AG09309 (cell line): Measurements from ENCODE around the gene KSR1.

Experiments used
- DNase-seq: peaks from one replicate; pipeline ENCODE4 v3.0.0-alpha.2; 2010; ENCODE audit warnings: low read depth
- H3K4me3 ChIP-seq: 2 replicates; pipeline ENCODE4 v1.5.1; 2011; ENCODE audit warnings: mild to moderate bottlenecking, low read depth, low read length, moderate library complexity; ENCODE audit not compliant: control insufficient read depth
- TF ChIP-seq, protein P1 (sequence below): IDR thresholded peaks from 2 replicates; pipeline ENCODE4 v1.5.1; 2011; ENCODE audit warnings: mild to moderate bottlenecking, low read depth, low read length, inconsistent platforms; ENCODE audit not compliant: insufficient read depth, control insufficient read depth; ENCODE audit errors: missing control alignments

The KSR1 gene

DNA sequence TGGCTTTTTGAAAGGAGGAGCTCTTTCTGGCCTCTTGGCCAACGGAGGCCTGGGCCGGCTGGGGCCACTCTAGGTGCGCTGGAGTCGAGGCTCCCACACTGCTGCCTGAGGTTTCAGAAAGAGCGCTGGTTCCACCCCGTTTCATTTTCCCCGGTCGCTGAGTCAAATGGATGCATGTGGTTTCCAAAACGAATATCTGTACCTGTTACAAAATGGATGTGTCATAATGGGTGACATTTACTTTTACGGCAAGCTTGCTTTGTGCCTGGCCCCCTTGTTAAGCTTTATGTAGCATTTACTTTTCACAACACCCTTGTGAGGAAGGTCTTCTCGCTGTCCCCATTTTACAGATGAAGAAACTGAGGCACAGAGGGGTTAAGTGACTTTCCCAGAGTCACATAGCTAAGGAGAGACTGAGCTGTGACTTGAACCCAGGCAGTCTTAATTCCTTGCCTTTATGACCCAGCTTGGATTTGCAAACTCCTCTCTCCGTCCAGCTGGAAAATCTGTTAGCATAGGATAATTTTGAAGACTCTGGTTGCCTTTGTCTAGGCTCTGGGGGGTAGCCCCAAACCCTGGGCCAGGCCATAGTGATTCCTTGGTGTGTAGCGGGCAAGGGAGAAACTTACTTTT is 10.6 kb downstream of the KSR1 start:
- TF ChIP-seq, protein P1, sequence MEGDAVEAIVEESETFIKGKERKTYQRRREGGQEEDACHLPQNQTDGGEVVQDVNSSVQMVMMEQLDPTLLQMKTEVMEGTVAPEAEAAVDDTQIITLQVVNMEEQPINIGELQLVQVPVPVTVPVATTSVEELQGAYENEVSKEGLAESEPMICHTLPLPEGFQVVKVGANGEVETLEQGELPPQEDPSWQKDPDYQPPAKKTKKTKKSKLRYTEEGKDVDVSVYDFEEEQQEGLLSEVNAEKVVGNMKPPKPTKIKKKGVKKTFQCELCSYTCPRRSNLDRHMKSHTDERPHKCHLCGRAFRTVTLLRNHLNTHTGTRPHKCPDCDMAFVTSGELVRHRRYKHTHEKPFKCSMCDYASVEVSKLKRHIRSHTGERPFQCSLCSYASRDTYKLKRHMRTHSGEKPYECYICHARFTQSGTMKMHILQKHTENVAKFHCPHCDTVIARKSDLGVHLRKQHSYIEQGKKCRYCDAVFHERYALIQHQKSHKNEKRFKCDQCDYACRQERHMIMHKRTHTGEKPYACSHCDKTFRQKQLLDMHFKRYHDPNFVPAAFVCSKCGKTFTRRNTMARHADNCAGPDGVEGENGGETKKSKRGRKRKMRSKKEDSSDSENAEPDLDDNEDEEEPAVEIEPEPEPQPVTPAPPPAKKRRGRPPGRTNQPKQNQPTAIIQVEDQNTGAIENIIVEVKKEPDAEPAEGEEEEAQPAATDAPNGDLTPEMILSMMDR: no peak
- no peak overlapping the region for H3K4me3 ChIP-seq
- no peak for DNase-seq

DNA sequence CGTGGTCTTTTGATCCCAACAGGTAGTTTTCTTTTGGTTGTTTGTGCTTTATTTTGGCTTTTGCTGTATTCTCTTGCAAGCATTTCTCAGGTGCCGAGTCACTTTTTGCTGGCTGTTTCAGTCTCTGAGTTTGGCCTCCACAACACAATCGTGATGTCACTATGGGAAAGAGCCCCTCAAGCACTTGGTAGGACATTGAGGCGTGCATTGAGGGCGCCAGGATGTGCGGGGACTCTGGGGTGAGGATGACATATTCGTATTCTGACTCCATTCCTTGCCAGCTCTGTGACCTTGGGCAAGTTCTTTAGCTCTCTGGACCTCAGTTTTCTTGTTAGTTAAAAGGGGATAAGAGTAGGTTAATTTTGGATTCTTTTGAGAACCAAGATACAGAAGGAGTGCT is 13.0 kb downstream of the KSR1 start:
- no peak for DNase-seq
- TF ChIP-seq, protein P1: no peak
- H3K4me3 ChIP-seq: no peak overlapping the region

GRCh38 chr17:27471321-27472269 is 15.3 kb downstream of the KSR1 start:
- H3K4me3 ChIP-seq: no peak overlapping the region
- TF ChIP-seq, protein P1: no peak
- no peak for DNase-seq

DNA sequence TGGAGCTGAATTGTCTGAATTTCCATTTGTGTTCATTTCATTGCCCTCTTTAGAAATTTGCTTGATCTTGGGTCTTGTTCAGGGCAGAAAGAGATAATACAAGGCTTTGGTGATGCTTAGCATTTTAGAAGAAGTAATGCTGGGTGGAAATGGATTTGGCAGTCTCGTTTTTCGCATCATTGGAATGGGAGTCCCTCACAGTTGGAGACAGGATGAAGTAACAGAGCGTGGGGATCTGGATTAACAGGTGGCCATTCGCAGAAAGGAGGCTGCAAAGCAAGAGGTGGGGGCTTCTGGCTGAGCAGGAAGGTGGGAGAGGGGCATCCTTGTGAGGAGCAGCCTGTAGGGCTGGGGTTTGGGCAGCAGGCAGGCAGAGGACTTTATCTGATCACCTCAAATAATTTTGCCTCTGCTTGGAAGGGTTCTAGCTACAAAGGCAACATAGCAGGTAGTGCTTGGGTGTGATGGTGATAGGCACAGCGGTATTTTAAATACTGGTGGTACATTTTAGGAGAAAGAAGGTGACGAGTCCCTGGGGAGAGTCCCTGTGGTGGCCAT is 17.0 kb downstream of the KSR1 start:
- DNase-seq: no peak
- H3K4me3 ChIP-seq: no peak overlapping the region
- TF ChIP-seq, protein P1: no peak

DNA sequence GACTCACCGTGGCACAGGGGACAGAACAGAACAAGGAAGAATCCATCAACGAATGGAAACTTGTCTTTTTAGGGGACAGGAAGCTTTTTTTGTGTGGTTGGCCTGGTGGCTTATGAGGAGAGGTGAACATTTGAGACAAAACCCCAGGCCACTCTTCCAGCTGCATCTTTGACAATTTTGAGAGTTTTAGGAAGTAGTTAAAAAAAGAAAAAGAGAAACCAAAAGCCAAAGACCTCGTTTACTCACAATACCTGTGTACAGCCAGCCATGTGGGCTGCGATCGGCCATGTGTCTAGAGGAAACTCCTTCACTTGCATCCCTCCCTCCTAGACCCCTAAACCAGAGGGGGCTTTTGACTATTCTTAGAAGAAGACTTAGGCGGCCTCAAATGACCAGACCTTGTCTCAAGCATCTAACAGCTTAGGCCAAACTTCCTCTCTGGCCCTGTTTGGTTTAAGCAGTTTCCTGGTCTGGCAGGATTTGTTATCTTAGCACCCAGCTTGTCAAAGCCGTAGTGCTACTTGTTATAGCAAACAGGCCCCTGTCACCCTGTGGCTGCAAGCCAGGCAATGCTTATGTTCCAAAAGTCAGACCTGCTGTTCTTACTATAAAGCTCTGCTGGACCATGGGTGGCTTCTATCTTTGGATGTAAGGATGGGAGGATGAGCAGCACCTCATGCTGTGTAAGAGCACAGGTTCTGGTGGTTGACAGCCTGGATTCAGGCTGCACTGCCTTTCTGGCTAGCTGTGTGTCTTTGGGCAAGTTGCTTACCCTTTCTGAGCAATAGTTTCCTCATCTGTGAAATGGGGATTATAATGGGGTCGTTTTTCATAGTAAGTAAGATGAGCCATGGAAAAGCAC is 17.7 kb downstream of the KSR1 start:
- DNase-seq: no peak
- TF ChIP-seq, protein P1: no peak
- H3K4me3 ChIP-seq: no peak overlapping the region
